ENCODE measurements around the gene PALM.

- TF ChIP-seq CTCF (IDR thresholded peaks at IDR 0.05; ENCODE audit: poor library complexity) = no peak
- no peak for TF ChIP-seq EZH2 (IDR thresholded peaks at IDR 0.05; ENCODE audit: borderline replicate concordance)
These were observed 80.9 kb downstream of the PALM start for GRCh38 chr19:789701-790060.
